ENCODE data around the gene ZSWIM1.
A peak's percentile ranks its signal among the peaks of the same experiment; 100 is the strongest.
"Not testable (repeated sequence)": the region's sequence is repeated elsewhere in the genome, so short reads cannot be mapped to it uniquely, and the experiment has no call there.

ZSWIM1 gene

DNA sequence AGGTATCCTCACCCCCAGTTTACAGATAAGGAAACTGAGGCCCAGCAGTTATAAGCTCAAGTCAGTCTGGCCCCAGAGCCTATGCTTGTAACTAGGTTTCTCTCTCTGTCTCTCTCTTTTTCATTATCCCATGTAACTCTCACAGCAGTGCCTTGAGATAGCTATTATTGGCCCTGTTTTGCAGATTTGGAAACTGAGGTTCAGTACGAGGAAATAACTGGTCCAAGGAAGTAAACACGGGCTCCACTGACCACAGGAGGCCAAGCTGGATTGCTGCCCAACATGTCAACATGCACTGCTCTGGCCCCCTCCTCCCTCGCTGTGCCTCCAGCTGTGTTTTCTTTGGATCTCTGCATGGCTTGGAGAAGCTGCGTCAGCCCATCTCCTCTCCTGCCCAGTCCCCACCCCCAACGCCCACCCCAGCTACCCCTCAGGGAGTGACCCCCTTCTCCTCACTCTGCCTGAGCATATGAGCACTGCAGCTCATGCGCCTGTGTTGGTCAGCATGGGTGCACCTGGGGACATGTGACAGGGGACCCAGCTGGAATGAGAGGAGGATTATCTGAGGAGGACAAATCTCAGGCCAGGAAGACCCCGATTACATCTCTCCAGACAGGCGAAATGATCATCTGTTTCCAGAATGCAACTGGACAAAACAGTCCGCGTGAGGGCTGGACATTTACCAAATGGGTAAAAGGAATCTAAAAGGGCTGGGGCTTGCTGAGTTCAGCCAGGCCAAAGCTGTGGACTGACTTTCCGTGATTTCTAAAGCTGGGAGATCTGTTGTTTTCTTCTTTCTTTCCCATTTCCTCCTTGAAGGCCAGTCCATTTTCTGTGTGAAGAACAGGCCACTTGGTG, 38.7 kb downstream of the ZSWIM1 start:
- H3K9me3 Mint-ChIP-seq (ENCODE audit: low read depth) = no peaks in the 10 kb centered on the region
- no peaks in the 10 kb centered on the region for H3K36me3 Mint-ChIP-seq
- peaks cover 6% of the 10 kb centered on the region for H3K27me3 Mint-ChIP-seq
- H3K4me1 Mint-ChIP-seq (ENCODE audit: low read depth) = no peaks in the 10 kb centered on the region
- H3K4me3 Mint-ChIP-seq = no peak overlapping the region
- H3K27ac Mint-ChIP-seq = no peak overlapping the region

- no peaks in the 10 kb centered on the region for H3K9me3 Mint-ChIP-seq (ENCODE audit: low read depth)
- no peaks in the 10 kb centered on the region for H3K36me3 Mint-ChIP-seq
- H3K27ac Mint-ChIP-seq = no peak overlapping the region
- H3K27me3 Mint-ChIP-seq = peaks cover 6% of the 10 kb centered on the region
- no peaks in the 10 kb centered on the region for H3K4me1 Mint-ChIP-seq (ENCODE audit: low read depth)
- no peak overlapping the region for H3K4me3 Mint-ChIP-seq
Observed at GRCh38 chr20:45920462-45921336, 39.7 kb downstream of the ZSWIM1 start.

DNA sequence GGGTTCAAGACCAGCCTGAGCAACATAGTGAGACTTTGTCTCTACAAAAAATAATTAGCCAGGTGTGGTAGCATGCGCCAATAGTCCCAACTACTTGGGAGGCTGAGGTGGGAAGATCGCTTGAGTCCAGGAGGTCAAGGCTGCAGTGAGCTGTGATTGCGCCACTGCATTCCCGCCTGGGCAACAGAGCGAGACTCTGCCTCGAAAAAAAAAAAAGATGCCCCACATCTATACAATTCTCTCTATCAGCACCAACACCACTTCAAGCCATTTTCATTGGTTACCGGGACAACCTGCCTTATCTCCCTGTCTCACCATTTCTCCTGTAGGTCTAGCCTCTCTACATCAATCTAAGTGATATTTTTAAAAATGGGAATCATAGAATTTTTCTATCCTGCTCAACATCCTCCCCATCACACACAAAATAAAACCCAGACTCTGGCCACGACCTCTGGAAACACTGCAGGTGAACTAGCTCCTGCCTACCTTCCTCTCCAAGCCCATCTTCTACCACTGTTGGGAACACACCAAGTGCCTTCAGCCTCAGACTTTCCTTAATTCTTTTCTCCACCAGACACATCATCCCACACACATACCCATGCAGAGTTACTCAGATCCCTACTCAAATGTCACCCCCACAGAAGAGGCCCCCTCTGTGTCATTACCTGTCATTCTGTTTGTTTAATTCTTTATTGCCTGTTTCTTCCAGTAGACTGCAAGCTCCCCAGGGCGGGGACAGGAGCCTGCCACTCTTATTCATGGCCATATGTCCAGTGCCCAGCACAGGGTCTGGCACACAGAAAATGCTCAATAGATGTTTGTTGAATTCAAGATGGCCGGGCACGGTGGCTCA, 40.5 kb downstream of the ZSWIM1 start:
- Mint-ChIP-seq H3K27ac (no peak overlapping the region), H3K4me3 (no peak overlapping the region), H3K9me3 (ENCODE audit: low read depth) (no peaks in the 10 kb centered on the region), H3K4me1 (ENCODE audit: low read depth) (no peaks in the 10 kb centered on the region), H3K27me3 (peaks cover 1% of the 10 kb centered on the region), H3K36me3 (no peaks in the 10 kb centered on the region)

GRCh38 chr20:45924391-45925261, 43.6 kb downstream of the ZSWIM1 start:
- no peaks in the 10 kb centered on the region for H3K9me3 Mint-ChIP-seq (ENCODE audit: low read depth)
- H3K4me1 Mint-ChIP-seq (ENCODE audit: low read depth) = no peaks in the 10 kb centered on the region
- H3K27ac Mint-ChIP-seq = no peak overlapping the region
- H3K4me3 Mint-ChIP-seq = no peak overlapping the region
- H3K27me3 Mint-ChIP-seq = peaks cover 1% of the 10 kb centered on the region
- no peaks in the 10 kb centered on the region for H3K36me3 Mint-ChIP-seq

GRCh38 chr20:45925821-45926506, 44.9 kb downstream of the ZSWIM1 start:
- peaks cover 1% of the 10 kb centered on the region for H3K27me3 Mint-ChIP-seq
- H3K4me1 Mint-ChIP-seq (ENCODE audit: low read depth) = no peaks in the 10 kb centered on the region
- H3K9me3 Mint-ChIP-seq (ENCODE audit: low read depth) = no peaks in the 10 kb centered on the region
- no peaks in the 10 kb centered on the region for H3K36me3 Mint-ChIP-seq
- no peak overlapping the region for H3K4me3 Mint-ChIP-seq
- H3K27ac Mint-ChIP-seq = no peak overlapping the region

- Mint-ChIP-seq H3K4me1 (ENCODE audit: low read depth) (no peaks in the 10 kb centered on the region), H3K27me3 (peaks cover under 1% of the 10 kb centered on the region), H3K9me3 (ENCODE audit: low read depth) (no peaks in the 10 kb centered on the region), H3K36me3 (no peaks in the 10 kb centered on the region), H3K27ac (no peak overlapping the region), H3K4me3 (no peak overlapping the region)
Observed at GRCh38 chr20:45926731-45927070, 45.7 kb downstream of the ZSWIM1 start.

DNA sequence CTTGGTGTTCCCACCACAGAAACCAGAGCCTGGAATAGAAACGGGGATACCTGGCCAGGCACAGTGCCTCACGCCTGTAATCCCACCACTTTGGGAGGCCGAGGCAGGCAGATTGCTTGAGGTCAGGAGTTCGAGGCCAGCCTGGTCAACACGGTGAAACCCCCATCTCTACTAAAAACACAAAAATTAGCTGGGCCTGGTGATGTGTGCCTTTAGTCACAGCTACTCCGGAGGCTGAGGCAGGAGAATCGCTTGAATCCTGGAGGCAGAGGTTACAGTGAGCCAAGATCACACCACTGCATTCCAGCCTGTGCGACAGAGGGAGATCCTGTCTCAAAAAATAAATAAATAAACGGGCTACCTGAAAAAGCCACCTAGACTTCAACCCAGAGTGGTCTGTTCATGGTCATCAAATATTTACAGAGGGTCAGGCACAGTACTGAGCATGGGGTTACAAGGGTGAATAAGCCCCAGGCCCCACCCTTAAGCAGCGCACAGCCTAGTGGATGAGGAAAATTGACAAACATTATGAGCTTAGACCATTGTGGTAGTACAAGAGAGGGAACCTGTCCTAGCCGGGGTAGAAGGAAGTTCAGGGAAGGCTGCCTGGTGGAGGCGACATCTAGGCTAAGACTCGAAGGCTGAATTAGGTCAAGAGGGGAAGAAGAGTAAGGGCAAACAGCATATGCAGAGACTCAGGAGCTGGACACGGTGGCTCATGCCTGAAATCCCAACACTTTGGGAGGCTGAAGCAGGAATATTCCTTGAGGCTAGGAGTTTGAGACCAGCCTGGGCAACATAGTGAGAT, 46.2 kb downstream of the ZSWIM1 start:
- Mint-ChIP-seq H3K27ac (no peak overlapping the region), H3K9me3 (ENCODE audit: low read depth) (no peaks in the 10 kb centered on the region), H3K36me3 (no peaks in the 10 kb centered on the region), H3K4me1 (ENCODE audit: low read depth) (no peaks in the 10 kb centered on the region), H3K27me3 (no peaks in the 10 kb centered on the region), H3K4me3 (no peak overlapping the region)

- H3K36me3 Mint-ChIP-seq; H3K4me1 Mint-ChIP-seq (ENCODE audit: low read depth); H3K4me3 Mint-ChIP-seq; H3K27ac Mint-ChIP-seq; H3K9me3 Mint-ChIP-seq (ENCODE audit: low read depth); H3K27me3 Mint-ChIP-seq: not testable (repeated sequence)
Observed at GRCh38 chr20:45931680-45932079, 50.7 kb downstream of the ZSWIM1 start.

- no peaks in the 10 kb centered on the region for H3K9me3 Mint-ChIP-seq (ENCODE audit: low read depth)
- H3K4me1 Mint-ChIP-seq (ENCODE audit: low read depth) = peaks cover 27% of the 10 kb centered on the region
- H3K27ac Mint-ChIP-seq = peak overlapping the region; percentile 95
- no peaks in the 10 kb centered on the region for H3K27me3 Mint-ChIP-seq
- H3K36me3 Mint-ChIP-seq = peaks cover 2% of the 10 kb centered on the region
- H3K4me3 Mint-ChIP-seq = peak overlapping the region; percentile 95
Observed at GRCh38 chr20:45933266-45934045, 52.4 kb downstream of the ZSWIM1 start.

DNA sequence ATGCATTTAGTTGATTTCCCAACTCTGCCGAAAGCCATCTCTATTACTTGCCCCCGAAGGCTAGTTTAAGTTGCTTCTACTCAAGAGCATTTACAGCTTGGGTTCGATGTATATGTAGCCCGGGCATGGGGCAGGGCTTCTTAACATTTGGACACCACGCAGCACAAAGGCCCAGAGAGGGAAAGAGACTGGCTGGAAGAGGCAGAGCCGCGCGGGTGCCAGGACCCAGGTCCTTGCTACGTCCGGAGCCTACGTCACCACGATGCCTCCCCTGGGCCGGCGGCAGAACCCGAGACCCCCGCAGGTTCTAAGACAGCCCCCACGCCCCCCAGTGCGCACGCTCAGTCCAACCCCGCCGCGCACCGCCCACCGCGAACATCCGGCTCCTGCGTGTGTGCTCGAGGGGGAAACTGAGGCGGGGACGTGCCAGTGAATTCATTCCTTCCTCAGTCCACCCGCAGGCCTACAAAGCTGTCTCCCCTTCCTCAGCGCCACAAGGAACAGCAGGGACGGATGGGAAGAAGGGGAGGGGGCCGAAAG, 53.1 kb downstream of the ZSWIM1 start:
- Mint-ChIP-seq H3K36me3 (peaks cover 2% of the 10 kb centered on the region), H3K4me1 (ENCODE audit: low read depth) (peaks cover 29% of the 10 kb centered on the region), H3K27me3 (no peaks in the 10 kb centered on the region), H3K4me3 (peak overlapping the region; percentile 95), H3K9me3 (ENCODE audit: low read depth) (no peaks in the 10 kb centered on the region), H3K27ac (peak overlapping the region; percentile 95)

Measured in activated naive CD8-positive, alpha-beta T cell (primary cell).